G401 (cell line): ENCODE data around the gene NIPSNAP3A. TPM values are rescaled to one million over a fixed set of nuclear protein-coding genes. Genes with fewer than 3 reads are reported as not detected.

Experiments used
- DNase-seq: peaks from one replicate; pipeline ENCODE4 v3.0.0-alpha.2; 2015; ENCODE audit warnings: low spot score
- in situ Hi-C: cut with HindIII; loops from 2 replicates; pipeline ENCODE4 v1.10.0; 2016; ENCODE audit warnings: low sequenced_read_pairs, mixed read lengths
- total RNA-seq: library from RNA; depleted of rRNA; stranded (reverse); fragments of >200 nt; shearing (Covaris generic); gene quantifications from 2 replicates; pipeline ENCODE4 v1.2.3, GENCODE V29; 2014

Gene NIPSNAP3A
- total RNA-seq, 1 experiment from 2014 or later: 40.2 TPM

DNA sequence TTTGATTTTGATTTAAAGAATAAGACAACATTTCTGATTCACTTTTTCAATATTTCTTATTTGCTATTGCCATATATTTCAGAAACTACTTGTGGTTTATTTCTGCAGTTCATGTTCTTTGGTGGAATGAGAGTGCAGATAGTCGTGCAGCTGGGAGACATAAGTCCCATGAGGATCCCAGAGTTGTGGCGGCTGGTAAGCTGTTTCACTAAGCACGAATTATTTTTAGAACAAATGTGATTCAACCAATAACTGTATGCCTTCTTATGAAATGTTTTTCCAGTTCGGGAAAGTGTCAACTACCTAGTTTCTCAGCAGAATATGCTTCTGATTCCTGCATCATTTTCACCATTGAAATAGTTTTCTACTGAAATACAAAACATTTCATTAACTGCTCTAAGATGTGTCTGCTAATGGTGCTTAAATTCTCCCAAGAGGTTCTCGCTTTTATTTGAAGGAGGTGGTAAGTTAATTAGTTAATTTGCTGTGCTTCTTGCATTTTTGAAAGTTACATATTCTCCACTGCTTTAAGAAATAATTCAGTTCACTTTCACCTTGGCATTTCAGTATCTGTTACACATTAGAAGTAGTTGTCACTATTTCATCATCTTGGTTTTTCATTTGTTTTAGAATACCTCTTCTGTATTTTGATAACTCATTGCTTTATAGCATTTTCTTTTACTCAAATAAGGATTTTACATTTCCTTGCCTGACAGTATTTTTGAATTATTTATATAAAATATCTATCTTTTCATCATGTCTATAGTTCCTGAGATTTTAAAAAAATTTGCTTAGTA is 25.4 kb downstream of the NIPSNAP3A start:
- DNase-seq: no peak
- in situ Hi-C loops: no loop called here

DNA sequence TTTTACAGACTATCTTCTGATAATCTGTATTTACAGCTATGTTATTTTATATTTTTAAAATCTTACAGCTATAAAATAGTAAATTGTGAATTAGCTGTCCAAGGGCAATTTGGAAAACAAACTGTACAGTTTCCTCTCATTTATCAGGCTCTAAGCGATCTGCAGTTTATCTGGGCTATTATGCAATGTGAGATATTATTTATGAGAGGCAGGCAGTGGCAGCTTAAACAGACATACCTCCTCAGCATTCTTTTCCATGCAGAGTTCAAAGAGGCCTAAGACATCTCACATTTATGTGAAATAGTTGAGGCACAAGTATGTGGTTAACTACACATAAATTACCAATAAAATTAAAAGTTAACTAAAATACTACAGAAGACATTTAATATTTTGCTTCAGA is 26.6 kb downstream of the NIPSNAP3A start:
- in situ Hi-C loops: no loop called here
- no peak for DNase-seq

DNA sequence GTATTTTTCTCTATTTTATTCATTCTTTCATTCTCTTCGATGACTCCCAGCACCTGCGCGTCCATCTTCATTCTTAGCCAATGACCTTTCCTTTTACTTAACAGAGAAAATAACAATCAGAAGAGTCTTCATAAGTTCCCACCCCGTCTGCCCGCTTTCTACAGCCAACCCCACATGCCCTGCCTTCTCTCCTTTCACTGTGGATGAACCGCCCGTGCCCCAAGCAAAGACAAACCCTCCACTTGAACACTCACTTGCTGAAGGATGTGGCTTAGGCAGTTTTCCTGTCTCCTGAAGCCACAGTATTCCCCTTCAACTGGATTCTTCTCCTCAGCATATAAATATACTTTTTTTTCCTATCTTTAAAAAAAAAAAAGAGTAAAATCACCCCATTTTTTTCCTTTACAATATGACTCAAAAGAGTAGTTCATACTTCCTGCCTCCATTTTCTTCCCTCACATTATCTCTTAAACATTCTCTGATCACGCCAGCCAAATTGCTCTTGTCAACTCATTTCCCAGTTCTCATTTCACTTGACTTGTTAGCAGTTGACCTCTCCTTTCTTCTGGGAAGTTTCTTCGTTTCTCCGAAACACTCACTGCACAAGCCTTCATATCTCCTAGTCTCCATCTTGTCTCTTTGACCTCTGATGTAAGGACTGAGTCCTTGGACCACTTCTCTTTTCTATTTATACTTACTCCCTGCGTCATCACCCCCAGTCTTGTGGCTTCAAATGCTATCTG is 27.5 kb downstream of the NIPSNAP3A start:
- DNase-seq: no peak
- in situ Hi-C loops: no loop called here

- in situ Hi-C loops: no loop called here
- DNase-seq: no peak
These were observed 28.1 kb downstream of the NIPSNAP3A start for GRCh38 chr9:104775574-104775936.

DNA sequence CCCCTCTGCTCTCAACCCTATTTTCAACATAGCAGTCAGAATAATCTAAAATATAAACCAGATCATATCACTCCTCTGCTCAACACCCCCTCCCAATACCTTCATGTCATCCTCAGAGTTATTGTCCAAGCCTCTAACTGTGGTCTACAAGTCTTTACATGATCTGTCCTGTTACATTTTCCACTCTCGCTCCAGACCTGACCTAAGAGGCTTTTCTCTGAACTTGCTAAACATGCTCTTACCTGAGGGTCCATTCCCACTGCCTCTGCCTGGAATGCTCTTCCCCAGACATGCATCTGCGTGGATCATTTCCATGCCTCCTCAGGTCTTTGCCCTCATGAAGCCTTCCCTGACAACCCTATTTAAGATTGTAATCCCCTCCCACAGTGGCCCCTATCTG is 28.5 kb downstream of the NIPSNAP3A start:
- in situ Hi-C loops: no loop called here
- no peak for DNase-seq

GRCh38 chr9:104776797-104777196 is 29.3 kb downstream of the NIPSNAP3A start:
- in situ Hi-C loops: no loop called here
- DNase-seq: no peak

DNA sequence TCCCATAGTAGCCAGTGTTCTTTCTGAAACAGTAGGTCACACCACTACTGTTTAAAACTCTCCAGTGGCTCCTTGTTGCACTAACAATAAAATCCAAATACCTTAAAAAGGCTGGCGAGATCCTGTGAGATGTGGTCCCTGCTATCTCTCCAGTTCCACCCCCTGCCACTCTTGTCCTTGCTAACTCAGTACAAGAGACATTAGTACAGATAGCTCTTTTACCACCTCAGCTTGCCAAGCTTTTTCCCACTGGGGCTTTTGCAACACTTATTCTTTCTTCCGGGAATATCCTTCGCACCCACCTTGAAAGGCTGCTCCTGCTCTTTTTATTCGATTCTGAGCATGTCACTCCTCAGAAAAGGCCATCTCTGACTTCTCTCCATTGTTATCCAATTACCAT is 31.3 kb downstream of the NIPSNAP3A start:
- no peak for DNase-seq
- in situ Hi-C loops: no loop called here

GRCh38 chr9:104779334-104779733 is 31.9 kb downstream of the NIPSNAP3A start:
- DNase-seq: no peak
- in situ Hi-C loops: no loop called here

DNA sequence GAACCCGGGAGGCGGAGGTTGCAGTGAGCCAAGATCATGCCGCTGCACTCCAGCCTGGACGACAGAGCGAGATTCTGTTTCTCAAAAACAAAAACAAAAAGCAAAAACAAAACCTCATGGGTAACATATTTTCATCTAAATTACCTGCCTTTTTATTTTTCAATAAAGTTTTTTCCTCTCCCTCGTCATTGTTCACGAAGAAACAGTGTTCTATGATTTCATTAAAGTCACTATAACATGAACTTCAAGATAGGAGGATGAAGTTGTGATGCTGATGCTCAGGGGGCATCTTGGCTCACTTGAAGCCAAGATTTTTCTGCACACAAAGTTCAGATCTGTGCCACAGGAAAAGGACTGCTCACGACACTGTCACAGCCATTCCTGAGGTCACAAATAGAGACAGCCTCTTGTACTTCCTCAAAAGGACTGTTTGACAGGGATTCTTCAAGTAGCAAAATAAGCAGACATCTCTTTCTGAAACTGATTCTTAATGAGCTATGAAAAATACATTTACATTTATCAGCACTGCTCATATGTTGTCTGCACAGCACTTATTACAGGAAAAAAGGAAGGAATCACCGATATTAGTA is 32.6 kb downstream of the NIPSNAP3A start:
- DNase-seq: no peak
- in situ Hi-C loops: no loop called here

DNA sequence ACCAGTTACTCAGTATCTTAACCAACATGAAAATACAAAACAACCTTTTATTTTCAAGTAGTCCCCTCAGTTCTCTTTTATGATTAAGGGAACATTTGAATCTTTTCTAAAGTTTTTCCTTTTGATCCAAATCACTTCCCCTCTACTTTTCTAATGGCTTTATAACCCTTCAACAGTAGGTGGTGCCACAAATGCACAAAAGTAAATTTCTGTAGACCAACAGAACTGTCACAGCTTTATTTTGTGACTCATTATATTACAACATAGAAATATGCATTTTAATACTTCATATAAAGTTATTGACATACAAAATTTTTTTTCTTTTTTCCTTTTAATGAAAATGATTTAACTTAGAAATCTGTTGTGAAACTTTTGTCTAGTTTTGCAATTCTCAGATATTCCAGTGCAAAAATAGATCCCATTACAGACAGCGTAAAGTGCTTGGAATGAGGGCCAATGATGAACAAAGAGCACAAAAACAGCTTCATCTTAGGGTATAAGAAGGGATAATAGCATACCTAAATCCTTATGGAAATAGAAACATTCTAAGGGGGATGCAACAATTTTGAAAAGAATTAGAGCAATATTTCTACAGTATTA is 33.4 kb downstream of the NIPSNAP3A start:
- peak; percentile 16 for DNase-seq
- in situ Hi-C loops: no loop called here

GRCh38 chr9:104783588-104783987 is 36.1 kb downstream of the NIPSNAP3A start:
- no peak for DNase-seq
- in situ Hi-C loops: no loop called here

- no peak for DNase-seq
- in situ Hi-C loops: no loop called here
These were observed 36.6 kb downstream of the NIPSNAP3A start for GRCh38 chr9:104784098-104784497.

DNA sequence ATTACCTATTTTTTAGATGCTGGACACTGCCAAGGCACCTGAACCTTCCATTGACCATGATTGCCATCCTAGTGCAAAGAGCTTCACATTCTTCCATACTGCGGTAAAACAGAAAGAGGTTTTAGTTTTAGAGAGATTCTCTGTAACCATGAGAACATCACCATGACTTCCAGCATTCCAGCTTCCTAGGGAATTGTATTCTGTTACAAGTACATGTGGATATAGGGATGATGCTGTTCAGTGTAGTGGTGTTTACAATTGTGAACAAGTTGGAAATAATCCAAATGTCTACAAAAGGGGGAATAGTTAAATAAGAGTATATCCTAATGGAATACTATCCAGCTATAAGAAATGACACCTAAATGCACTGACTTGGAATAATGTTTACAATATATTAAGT is 38.8 kb downstream of the NIPSNAP3A start:
- in situ Hi-C loops: no loop called here

GRCh38 chr9:104787306-104788015 is 40.0 kb downstream of the NIPSNAP3A start:
- peak; percentile 8 for DNase-seq
- in situ Hi-C loops: no loop called here

More for the DNA sequence above, 38.8 kb downstream of the NIPSNAP3A start:
- DNase-seq: no peak

DNA sequence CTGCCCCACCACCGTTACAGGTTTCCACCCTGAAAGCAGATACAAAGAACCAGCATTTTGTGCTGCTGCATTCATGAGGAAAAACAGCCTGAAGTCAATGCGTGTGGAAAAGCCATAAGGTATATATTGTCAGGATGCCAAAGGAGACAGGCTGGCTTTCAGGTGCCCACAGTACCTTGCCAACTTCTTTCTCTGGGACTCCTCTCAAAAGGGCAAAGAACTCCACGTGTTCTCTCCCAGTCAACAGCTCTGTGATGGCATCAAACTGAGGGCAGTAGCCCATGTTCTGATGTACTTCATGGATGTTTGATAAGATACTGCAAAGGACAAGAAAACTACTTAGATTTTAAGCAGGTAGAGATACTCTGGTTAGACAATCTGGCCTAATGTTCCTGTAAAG is 40.8 kb downstream of the NIPSNAP3A start:
- in situ Hi-C loops: no loop called here
- DNase-seq: peak; percentile 77

DNA sequence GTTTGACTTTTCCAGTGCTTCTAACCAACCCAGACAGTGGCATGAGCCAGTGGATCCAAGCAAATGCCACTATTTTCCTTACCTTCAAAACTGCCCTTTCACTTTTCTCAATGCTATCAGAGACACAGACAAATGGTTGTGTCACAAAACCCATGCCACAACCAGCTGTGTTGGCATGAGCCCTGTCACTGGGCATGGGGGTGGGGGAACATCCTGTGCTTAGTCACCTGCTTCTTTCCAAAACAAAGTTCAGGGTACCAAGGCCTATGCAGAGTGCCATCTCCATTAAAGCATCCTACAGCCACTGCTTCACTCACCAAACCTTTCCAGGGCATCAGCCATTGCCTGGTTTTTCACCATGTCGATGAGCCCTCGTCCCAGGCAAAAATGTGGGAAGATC is 46.6 kb downstream of the NIPSNAP3A start:
- no peak for DNase-seq
- in situ Hi-C loops: no loop called here

DNA sequence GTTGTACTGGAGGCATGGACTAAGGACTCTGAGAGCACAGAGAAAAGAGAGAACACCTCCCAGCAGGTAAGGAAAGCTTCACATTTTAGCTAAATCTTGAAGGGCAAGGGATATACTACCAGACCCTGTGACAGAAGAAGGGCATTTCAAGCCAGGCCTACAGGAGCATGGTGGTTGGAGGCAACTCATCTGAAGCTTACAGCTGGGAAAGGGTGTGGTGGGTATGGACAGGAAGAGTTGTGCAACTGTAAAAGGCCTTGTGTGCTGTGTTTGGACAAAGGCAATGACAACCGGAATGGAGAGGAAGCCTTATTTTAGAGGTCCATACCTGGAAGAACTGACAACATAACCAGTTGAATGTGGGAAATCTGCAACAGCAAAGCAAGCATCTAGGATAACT is 47.6 kb downstream of the NIPSNAP3A start:
- in situ Hi-C loops: no loop called here
- DNase-seq: no peak

DNA sequence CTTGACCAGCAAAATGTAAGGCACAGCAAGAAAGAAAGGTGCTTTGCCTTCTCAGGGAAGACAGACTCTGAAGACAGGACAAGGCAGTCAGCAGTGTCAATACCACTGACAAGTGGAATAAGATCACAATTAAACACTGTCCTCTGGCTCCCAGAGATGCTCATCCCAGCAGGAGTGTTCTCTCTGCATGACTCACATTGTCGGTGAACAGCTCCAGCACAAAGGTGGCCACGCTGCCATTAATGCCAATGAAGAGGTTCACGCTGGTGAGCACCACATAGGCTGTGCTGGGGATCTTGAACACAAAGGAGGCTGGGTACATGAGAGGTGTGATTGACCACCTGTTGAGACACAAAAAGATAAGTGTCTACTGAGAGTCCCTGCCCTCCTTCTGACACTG is 48.4 kb downstream of the NIPSNAP3A start:
- in situ Hi-C loops: no loop called here
- DNase-seq: no peak

GRCh38 chr9:104798209-104798995 is 50.9 kb downstream of the NIPSNAP3A start:
- no peak for DNase-seq
- in situ Hi-C loops: no loop called here
